SK-N-MC (cell line): ENCODE data around the gene CTDSPL2.

Experiments
- EZH2 ChIP-seq: fragments of 200-600 bp; sonication (generic); IDR thresholded peaks from one replicate; pipeline ENCODE4 v1.6.1; 2017; ENCODE audit warnings: antibody characterized with exemption
- FOXP2 ChIP-seq: optimal IDR thresholded peaks from 2 replicates; pipeline ENCODE3; 2011; ENCODE audit warnings: mild to moderate bottlenecking, moderate library complexity; ENCODE audit not compliant: insufficient read depth; ENCODE audit errors: extremely low read length, control extremely low read depth
- POLR2AphosphoS5 ChIP-seq: IDR thresholded peaks from 2 replicates; pipeline ENCODE4 v1.6.1; 2012; ENCODE audit warnings: mild to moderate bottlenecking, low read depth, low read length, borderline replicate concordance

DNA sequence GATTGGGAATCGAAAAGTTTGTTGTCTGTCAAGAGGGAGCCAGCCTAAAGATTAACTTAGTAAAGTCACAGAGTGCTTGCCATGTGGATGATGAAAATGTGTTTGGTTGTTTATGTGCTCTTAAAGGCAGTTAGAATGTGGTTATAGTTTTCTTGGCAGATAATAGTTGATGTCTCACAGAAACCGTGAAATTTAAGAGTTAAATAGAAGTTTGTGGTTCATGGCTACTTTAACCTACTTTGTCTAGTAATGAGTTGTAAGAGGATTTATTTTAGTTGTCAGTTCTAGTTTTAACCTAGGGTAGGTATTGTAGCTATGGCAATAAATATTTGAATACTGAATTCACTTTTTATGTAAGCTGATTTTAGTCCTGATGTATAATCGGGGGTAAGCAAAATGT, 73.1 kb downstream of the CTDSPL2 start:
- no peak for TF ChIP-seq EZH2
- no peak for TF ChIP-seq POLR2AphosphoS5
- no peak for TF ChIP-seq FOXP2
